Erythroblast (primary cell): ENCODE measurements around the gene CBARP.

Experiments used
- GATA1 ChIP-seq: IDR thresholded peaks from 2 replicates; pipeline ENCODE4 v1.6.1; 2011; ENCODE audit warnings: low read depth, mild to moderate bottlenecking, control low read depth, low read length, moderate library complexity
- POLR2A ChIP-seq: IDR thresholded peaks from 2 replicates; pipeline ENCODE4 v1.6.1; 2011; ENCODE audit warnings: mild to moderate bottlenecking, low read length

GRCh38 chr19:1219786-1220476, 17.9 kb downstream of the CBARP start:
- TF ChIP-seq POLR2A (no peak), GATA1 (no peak)
